Measurements from ENCODE around the gene COL4A3. TPM values are rescaled to one million over a fixed set of nuclear protein-coding genes. Genes with fewer than 3 reads are reported as not detected.

Gene COL4A3
- total and polyA plus RNA-seq, 9 of the 15 experiments (the other 6 are each of a cell fraction or from before 2014, with no cell fraction given), result not detected

GRCh38 chr2:227228061-227228667 is 63.7 kb downstream of the COL4A3 start:
- BruUV-seq (replicated peaks), result no TSS peak
- no peak for DNase-seq (ENCODE audit: extremely low read depth in 1 of 4, low spot score in 3 of 4)
- ChIA-PET POLR2A (no interaction called here), CTCF (ENCODE audit: low intra/inter-chr PET ratio) (no interaction called here)
- FAIRE-seq, result no peak
- Histone ChIP-seq H2AFZ (ENCODE audit: low read depth, low read length) (no peak overlapping the region), H3K27me3 (ENCODE audit: control insufficient read depth in 2 of 2, insufficient read depth in 2 of 2, low read length in 2 of 2) (peaks cover 0 to 4% of the 10 kb centered on the region in 2 experiments; a peak in 1 of 5 replicates), H3K4me2 (ENCODE audit: insufficient read depth, low read length) (no peak overlapping the region), H3K79me2 (ENCODE audit: control insufficient read depth, insufficient read depth, low read length) (no peaks in the 10 kb centered on the region), H3K9ac (ENCODE audit: insufficient read depth in 1 of 2, low read depth in 2 of 2, low read length in 2 of 2) (no peak overlapping the region), H4K20me1 (replicated peaks; ENCODE audit: control insufficient read depth, insufficient read depth, low read length) (no peaks in the 10 kb centered on the region), H3K9me1 (ENCODE audit: control insufficient read depth, insufficient read depth, low read length) (no peaks in the 10 kb centered on the region), H3K4me3 (no peak overlapping the region), H3K4me1 (replicated peaks in 1 of 2; ENCODE audit: control insufficient read depth in 2 of 2, insufficient read depth in 2 of 2, low read length in 2 of 2) (no peaks in the 10 kb centered on the region), H3K9me3 (replicated peaks; ENCODE audit: control insufficient read depth, insufficient read depth, low read depth, low read length) (no peaks in the 10 kb centered on the region), H3K36me3 (ENCODE audit: control insufficient read depth, insufficient read depth, low read length) (no peaks in the 10 kb centered on the region), H3K27ac (ENCODE audit: extremely low read depth, low read depth, low read length) (no peak overlapping the region)
- in situ Hi-C loops (cut with MboI) (no loop called here), intact Hi-C loops (cut with micrococcal nuclease) (no loop called here)
- ATAC-seq, result no peak
- WGBS (ENCODE audit: insufficient coverage, low coverage, missing lambda C conversion rate), result under 1% methylated on average over 11 of the region's 14 CpGs
- TF ChIP-seq MEF2A (IDR thresholded peaks at IDR 0.05; ENCODE audit: control insufficient read depth, low read depth, low read length) (no peak), ZNF143 (CRISPR knock-in tag; IDR thresholded peaks at IDR 0.05) (no peak), BRD4 (IDR thresholded peaks at IDR 0.05) (no peak), ZNF280A (IDR thresholded peaks at IDR 0.05; ENCODE audit: low read depth, partially characterized antibody) (no peak), SP1 (CRISPR knock-in tag; IDR thresholded peaks at IDR 0.05) (no peak), ZBTB40 (IDR thresholded peaks at IDR 0.05) (no peak), ZBTB40 (CRISPR knock-in tag; IDR thresholded peaks at IDR 0.05) (no peak), HCFC1 (IDR thresholded peaks at IDR 0.05; ENCODE audit: low read depth, low read length) (no peak), ETS2 (tag; IDR thresholded peaks at IDR 0.05; ENCODE audit: borderline replicate concordance, poor library complexity, severe bottlenecking) (no peak), EZH2 (IDR thresholded peaks at IDR 0.05; ENCODE audit: borderline replicate concordance, low read depth, low read length) (no peak)

All from K562 (cell line).